T1000 (cell line): ENCODE measurements around the gene RNASE13.
"Not testable (repeated sequence)": the region's sequence is repeated elsewhere in the genome, so short reads cannot be mapped to it uniquely, and the experiment has no call there.

Experiments
- DNase-seq: peaks from one replicate; lab custom pipeline; 2025; ENCODE audit warnings: mixed read lengths; lab: John Stamatoyannopoulos, UW

RNASE13 gene

DNA sequence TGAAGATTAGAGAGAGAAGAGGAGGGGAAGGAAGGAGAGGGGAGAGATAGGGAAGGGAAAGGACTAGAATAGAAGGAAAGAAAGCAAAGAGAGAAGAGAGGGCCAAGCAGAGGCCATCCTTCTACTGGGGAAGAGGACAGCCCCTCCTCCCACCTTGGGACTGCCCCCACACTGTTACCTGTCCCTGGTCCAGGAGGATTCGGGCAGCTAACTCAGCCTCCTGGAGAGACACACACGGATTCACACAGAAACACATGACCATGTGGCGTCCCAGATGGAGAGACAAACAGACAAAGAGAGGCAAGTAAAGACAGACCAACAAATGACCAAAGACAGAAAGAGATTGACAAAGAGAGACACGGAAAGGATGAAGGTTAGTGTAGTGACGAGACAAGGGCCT, 11.9 kb downstream of the RNASE13 start:
- DNase-seq = no peak

DNA sequence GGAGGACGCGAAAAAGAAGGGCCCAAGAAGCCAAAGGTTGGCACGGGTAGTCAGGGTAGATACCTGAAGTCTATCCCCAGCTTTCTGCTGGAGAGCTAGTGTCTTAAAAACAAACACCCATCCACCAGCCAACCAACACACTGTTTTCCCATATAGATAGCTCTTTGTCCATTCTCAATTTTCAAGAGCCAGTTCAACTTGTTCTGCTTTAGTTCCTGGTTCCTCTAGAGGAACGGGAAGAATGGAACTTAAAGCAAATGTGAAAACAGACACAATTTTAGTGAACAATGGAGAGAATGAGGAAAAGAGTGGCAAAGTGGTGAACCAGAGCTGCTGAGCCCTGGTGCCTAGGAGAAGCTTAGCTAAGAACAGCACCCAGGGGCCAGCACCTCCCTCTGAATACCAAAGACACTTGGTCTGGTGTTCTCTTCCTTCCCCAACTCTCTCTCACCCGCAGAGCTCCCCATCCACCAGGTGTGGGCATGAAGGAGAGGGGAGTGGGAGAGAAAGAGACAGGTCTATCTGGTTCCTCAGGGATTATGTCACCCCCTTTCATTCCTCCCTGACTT, 13.5 kb downstream of the RNASE13 start:
- DNase-seq = no peak

DNA sequence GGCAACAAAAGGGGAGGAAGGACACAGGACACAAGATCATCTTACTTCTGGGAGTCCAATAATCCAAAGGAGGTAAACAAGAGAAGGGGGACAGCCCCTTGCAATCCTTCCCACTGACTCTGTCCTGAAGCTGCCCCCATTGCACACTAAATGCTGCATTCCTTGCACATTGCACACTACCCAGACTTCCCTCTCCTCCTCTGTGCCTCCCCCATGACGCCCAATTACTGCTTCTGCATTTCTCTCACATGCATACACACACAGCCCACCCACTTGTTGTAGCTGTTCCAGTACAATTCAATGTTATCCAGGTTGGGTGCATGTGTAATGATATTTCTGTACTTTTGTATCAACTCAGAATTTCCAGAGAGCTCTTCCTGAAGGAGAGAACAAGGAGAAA, 15.2 kb downstream of the RNASE13 start:
- DNase-seq = no peak

DNA sequence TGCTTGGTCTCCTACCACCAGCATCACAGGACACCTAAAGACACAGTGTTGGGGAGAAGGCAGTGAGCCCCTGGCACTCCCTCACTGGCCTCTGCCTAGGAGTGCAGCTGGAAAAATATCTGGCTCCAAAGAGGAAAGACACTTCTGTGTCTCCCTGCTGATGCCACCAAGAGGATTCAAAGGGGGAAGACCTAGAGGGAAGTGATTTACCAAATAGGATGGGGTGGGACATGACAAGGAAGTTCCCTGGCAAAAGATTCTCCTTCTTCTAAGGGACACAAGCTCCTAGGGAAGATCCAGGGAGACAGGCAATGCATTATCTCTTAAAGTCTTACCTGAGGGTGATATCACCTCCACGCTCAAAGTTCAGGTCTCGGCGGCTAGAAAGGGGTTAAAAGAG, 15.8 kb downstream of the RNASE13 start:
- DNase-seq = no peak

DNA sequence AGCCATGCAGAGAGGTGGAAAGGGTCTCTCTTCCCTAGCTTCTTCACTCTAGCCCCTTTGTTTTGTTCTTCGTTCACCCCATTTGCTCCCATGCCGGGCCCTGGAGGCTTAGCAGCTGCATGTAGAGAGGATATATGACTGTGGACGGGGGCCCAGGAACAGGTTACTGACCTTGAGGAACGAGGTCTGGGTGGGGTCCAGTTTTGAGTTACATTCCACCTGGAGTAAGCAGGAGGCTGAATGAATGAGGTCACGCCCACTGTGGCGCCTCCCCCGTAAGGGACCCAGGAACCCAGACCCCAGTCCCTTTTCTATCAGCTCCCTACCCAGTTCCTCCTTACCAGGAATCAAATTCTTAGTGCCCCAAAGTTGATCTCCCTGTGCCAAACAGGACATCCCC, 16.3 kb downstream of the RNASE13 start:
- no peak for DNase-seq

DNA sequence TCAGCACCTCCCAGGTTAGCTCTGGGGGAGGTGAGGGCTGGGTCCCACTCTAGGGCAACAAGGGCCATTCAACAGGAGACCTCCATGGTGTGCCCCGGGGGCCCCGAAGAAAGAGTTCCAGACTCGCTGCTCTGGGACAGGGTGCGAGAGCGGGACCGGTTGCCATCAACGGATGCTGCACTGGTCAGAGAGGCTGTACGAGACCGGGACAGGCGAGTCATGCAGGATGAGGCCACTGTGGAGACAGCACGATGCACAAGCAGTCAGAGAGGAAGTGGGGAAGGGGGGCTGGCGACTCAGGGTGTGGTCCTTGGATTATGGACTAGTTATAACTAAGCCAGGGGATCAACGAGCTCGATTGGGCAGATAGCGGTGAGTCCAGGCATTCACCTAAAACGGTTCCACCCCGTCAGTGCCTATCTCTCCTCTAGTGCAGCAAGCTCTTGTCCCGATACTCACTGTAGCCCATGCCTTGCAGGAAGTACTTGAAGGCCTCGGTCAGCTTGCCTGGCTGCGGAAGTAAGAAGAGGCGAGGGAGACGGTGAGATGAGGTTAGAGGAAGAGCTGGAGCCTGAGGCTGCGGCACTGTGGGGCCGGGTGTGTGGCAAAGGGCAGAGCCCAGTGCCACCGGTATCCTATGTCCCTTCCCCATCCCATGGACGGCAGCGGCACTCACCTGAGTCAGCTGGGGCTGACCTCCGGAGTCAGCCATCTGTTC, 16.9 kb downstream of the RNASE13 start:
- DNase-seq = no peak

DNA sequence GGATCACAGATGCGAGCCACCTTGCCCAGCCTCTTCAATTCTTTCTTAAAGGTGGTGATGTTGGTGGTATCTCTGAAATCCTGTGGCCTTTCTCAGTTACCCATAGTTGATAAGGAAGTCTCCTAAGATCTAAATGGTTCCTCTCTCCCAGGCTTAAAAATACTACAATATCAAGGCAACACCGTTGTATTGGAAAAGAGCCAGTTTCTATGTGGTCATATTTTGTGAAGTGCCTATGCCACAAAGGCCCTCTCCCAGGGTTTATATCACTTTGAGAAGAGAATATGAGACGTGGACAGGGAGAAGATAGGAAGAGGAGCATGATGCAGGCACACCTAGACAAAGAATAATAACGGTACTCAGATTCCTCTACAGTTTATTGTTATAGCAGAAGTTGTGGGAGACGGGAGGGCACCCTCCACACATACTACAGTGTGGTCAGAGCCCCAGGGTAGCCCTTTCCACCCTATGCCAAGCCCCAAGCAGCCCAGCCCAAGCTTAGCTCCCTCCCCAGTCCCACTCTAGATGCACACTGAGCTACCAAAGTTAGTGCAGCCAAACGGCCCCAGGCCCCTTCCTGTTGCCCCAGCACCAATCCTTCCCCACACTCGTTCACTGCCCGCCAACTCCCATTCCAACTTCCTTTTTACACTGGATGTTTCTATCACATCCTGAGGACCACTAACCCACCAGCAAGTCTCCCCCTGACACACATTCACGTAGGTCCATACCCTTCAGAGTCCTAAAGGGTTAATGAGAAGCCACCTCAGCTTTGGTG, 18.0 kb downstream of the RNASE13 start:
- no peak for DNase-seq

DNA sequence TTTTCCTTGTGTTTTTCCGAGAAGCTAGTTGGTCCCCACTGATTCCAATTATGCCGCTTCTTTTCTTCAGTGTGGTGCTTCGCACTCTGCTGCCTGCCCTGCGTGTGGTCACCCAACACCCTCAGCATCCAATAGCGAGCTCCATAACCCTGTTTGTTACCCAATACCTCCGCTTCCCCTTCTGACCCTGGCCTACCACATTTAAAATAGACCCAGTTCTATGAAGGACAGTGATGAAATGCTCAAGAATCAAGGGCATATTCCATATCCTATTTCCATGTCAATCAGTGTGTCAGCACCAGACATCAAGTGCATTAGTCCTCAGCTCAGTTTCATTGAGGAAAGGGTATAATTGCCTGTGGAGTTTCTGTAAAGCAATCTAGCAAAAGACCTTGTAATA, 19.3 kb downstream of the RNASE13 start:
- no peak for DNase-seq

DNA sequence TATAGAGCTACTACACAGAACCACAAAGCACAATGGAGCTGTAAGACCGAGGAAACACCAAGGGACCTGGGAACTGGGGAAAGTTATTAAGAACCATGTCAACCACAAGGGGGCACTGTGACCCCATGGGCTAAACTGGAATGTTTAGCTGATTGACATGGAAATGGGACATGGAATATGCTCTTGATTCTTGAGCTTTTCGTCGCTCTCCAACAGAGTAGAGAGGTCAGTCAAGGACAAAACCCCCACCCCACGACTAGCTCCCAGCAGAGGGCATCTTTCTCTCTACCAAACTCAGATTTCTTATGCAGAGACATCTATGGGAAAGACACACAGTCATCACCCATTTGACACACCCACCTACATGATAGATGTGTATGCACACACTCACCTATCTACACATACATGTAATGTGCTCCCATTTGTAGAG, 19.8 kb downstream of the RNASE13 start:
- peak; percentile 10 for DNase-seq

DNA sequence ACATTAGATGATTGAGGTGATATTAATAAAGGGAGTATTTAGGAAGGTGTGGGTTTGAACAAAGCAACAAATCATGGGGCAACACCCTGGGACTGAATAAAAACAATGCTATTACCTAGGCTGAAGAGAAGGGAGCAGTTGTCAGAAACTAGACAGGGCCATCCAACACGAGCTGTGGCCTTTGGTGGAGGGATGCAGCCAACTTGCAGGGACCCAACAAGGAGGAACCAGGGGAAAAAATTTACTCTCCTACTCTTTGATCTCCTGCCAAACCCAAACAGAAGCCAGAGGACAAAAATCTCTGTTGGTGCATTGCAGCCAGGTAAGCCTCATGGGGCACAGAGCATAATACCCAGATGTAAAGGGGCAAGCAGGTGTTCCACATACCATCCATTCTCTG, 23.5 kb downstream of the RNASE13 start:
- DNase-seq = no peak

DNA sequence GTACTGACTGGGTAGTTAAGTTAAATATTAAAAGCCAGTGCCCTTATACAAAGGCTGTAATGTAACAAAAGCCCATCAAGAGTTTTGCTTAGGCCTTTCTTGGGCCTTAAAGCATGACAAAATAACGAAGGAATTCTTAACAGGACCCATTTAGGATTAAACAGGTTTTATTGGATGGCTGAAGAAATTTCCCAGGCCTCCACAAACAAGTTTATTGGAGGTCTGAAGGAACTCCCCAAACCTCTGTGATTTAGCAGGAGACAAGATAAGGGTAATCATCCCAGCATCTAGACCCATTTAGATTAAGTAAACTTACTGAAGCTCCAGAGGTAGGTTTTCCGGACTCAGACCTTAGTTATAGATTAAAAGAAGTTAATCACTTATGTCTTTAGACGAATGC, 24.9 kb downstream of the RNASE13 start:
- not testable (repeated sequence) for DNase-seq

DNA sequence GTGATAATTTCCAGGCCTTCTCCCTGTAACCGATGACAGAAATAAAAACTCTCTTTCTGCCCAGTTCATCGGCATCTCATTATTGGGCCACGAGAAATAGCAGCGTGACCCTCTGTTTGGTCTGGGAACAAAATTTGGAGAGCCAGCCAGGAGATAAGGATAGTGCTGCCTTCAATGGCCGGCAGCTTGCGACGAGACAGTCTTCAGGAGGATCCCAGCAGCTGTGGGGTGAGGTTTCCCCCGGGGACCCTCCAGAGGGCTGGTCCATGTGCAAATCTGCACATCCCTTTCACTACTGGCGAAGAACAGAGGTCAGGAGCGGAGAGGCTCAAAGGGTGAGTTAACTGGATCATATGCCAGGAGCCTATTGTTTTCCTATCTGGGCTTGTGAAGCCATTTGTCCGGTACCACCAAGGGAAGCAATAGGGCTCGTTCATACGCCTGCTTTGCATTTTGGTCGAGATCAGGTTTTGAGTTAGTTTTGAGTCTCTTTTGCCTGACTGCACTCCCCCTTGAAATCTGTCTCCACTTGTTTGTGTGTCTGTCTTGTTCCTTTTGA, 30.7 kb downstream of the RNASE13 start:
- no peak for DNase-seq

DNA sequence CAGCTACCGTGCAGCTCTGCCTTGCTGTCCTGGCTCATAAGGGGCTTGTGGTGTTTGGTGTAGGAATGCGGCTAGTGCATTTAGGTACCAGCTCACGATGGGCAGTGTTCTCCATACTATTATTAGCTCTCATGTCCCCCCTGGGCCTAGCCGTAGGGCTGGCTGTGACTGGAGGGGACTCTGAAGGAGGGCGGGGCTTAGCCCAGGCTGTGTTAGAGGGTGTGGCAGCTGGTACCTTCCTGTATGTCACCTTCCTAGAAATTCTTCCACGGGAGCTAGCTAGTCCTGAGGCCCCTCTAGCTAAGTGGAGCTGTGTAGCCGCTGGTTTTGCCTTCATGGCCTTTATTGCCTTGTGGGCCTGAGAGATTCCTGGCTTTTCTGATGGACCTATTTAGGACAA, 33.4 kb downstream of the RNASE13 start:
- no peak for DNase-seq

DNA sequence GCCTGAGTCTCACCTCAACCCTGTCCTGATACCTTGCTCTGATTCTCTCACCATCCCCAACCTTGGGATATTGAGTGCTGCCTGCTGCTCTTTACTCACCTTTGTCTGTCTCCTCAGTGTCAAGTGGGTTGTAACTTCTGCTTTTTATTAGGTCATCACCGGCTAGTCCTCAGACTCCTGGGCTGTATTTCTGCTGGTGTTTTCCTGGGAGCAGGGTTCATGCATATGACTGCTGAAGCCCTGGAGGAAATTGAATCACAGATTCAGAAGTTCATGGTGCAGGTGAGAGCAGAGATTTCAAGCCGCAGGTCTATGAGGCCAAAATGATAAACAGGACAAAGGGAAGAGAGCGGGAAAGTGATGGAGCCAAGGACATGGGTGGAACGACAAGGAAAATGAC, 35.0 kb downstream of the RNASE13 start:
- DNase-seq = no peak

DNA sequence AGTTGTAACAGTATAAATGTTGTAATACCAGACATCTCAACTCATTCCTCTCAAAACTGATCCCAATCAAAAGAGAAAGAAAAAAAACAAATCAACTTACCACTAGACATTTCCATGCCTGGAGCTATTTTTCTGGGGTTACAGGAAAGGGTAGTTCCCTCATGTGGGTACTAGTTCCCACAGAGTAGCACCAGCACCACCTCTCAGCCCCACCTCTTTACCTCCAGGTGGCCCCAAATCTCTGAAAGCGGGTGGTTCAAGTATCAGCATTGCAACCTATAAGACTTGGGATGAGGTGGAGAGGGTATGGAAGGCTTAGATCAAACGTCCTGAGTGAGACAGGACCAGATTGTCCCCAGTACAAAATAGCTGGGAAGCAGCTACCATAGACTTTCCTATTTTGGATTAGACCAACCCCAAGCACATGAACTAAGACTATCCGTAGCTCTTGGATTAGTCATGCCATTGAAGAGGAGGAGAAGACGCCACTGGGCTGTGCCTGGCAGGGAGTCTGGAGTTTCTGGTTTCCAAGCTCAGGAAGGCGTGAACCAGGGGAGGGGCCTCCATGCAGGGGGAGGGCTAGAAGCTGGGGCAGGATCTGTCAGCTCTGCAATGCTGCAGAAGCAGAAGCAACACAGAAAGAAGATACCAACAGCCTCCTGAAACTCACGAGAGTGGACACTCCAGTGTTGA, 35.8 kb downstream of the RNASE13 start, which contains the start of gene SLC39A2:
Gene SLC39A2 (plus strand): TSS at position 620 of the 693 bp plus-strand sequence. CDS start 154 bp downstream, outside the sequence.
- no peak for DNase-seq

DNA sequence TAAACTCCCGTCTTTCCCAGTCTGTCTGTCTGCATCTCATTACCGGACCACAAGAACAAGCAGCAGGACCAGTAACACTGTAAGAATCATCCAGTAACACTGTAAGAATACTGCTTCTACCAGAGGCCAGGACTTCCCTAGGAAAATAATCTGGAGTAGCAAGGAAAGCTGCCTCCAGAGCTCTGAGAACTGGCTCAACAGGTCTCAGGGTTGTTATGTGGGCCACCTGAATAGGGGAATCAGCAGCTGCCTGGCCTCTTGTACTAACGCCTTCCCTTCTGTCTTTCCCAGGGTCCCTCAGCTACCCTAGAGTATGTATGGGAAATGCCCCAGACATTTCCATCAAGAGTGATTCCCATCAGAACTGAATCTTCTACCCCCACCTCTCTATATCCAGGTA, 36.5 kb downstream of the RNASE13 start:
- DNase-seq = no peak

DNA sequence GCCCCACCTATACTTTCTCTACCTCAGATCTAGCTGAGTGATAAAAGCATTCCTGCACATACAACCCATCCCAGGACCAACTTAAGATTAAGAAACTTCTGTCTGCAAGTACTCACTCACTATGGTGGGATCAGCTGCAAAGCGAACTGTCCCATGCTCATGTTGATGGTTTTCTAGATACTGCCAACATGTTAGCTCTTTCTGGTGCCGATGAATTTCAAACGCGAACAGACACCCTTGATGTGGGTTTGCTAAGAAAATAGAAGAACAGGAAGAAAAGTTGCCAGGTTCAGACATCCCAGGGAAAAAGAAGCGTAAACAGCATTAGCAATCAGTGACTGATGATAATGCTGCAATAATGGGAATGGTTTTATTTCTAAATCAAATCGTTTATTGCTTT, 37.0 kb downstream of the RNASE13 start:
- no peak for DNase-seq

DNA sequence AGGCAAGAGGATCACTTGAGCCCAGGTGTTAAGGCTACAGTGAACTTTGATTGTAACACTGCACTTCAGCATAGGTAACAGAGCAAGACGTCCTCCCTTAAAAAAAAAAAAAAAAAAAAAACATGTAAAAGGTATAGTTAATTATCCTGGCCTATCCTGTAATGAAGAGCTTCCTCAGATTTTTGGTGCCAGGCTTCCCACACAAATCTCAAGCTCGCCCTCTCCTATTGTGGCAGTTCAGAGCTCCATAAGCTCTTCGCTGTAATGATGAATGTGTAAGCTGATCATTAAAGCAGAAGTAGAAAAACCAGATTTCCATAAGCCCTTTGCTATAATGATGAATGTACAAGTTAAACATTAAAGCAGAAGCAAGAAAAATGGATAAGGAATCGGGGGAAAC, 37.5 kb downstream of the RNASE13 start:
- DNase-seq = no peak

DNA sequence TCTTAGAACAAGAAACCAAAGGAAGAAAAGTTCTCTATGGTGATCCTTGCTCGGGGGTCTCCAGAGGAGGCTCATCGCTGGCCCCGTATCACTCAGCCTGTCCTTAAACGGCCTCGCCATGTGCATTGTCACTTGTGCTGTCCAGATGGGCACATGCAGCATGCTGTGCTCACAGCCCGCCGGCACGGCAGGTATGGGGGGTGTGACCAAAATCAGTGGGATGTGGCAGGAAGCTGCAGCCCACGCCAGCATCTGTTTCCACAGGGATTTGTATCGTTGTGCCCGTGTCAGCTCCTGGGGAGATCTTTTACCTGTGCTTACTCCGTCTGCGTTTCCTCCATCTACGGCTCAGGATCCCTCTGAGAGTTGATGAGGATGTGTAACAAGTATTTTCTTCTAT, 38.1 kb downstream of the RNASE13 start:
- no peak for DNase-seq

DNA sequence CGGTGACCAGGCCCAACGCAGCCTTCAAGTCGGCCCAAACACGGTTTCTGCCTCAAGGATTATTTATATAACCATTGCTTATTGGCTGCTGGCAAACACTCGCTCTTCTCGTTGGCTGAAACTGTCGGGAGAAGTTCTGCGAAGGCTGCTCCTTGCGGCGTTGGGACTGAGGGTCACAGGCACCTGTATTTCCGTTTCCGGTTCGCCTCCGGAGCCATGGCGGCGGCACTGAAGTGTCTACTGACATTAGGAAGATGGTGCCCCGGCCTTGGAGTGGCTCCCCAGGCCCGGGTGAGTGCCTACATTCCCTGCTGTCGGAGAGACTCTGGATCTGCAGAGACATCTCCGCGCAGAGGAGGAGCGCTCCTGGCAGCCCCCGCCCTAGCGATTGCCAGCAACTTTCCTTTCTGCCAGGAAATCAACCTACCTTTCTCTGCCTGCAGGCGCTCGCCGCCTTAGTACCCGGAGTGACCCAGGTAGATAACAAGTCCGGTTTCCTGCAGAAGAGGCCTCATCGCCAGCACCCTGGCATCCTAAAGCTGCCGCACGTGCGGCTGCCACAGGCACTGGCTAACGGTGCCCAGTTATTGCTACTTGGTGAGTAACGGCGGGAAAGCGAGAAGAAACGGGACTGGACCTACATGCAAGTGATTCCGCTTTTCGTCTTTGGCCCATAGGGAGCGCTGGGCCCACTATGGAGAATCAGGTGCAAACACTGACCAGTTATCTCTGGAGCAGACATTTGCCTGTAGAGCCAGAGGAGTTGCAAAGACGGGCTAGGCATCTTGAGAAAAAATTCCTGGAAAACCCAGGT, 44.6 kb downstream of the RNASE13 start, which contains the start of gene METTL17:
Gene METTL17 (plus strand): TSS at position 194 of the 814 bp plus-strand sequence. CDS start 23 bp downstream, at position 217.
- DNase-seq = peak; percentile 80

DNA sequence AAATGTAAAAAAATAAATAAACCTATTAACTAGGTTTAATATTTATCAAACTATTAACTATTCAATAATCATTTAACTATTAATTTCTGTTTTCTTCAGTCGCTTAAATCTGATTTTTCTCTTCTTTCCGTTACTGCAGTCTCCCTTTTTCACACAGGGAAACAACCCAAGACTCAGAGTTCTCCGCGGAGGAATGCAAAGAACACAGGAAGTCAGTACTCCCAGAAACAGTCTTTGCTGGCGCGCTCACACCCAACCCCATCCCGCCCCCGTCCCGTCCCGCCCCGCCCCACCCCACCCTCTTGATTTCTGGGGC, 45.2 kb downstream of the RNASE13 start:
- DNase-seq = no peak
